ENCODE results near the gene EHMT1.

Gene EHMT1

DNA sequence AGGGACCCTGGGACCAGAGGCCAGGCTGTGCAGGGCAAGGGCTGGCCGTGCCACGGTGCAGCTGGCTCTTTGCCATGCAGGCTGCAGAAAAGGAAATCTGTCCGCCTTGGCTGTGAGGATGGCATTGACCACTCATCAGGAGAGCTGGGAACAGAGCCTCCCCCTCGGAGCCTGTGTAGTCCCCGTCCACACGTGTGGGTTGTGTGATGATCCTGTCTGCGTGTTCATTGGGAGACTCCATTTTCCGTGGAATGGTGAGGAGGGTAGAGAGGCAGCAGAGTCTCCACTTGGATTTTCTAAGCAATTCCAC lies 47.7 kb downstream of the EHMT1 start:
- DNase-seq (ENCODE audit: low read depth, low spot score), result no peak
- no peak overlapping the region for H3K4me3 ChIP-seq (ENCODE audit: low read length)

DNA sequence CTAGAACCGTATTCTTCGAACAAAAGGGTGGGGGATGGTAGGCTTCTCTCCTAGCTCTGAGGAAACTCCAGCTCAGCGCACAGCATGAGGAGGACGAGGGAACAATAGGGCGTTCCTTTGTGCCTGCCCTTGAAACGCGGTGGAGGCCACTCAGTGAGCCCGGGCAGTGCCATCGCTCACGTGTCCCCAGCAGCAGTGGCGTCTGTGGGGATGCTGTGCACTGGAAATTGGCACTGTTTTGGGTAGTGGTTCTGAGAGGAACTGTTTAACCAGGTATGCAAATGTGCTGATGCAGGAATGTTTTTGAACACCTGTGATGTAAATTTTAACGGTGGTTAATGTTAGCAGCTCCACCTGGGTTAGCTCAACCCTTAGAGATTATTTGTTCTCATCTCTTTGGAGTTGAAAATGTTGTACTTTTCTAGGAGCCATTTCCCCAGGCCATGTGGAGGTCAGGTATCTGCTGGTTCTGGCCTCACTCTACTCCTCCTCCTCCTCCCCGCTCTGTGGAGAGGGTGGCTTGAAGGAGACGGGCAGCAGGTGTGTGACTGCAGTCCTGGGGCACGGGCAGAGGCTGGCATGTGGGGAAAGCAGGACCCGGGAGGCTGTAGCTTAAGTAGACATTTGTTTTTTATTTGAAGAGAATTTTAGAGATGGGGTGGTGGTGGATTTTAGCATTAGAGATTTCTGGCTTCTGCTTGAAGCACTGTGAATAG lies 48.3 kb downstream of the EHMT1 start:
- DNase-seq (ENCODE audit: low read depth, low spot score), result no peak
- H3K4me3 ChIP-seq (ENCODE audit: low read length), result no peak overlapping the region

DNA sequence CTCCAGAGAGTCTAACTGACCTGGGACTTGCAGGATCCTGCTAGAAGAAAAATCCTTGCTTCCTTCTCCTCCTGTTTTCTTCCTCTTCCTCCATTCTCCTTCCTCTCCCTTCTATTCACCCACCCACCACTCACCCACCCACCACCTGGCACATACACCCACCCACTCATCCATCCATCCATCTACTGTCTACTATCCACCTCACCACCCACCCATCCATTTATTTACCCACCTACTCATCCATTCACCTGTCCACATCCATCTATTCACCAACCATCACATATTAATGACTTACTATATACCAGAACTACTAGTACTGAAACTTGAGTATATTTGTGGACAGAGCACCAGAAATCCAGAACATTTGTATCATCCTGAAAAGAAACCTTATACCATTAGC lies 49.4 kb downstream of the EHMT1 start:
- no peak for DNase-seq (ENCODE audit: low read depth, low spot score)
- H3K4me3 ChIP-seq (ENCODE audit: low read length), result no peak overlapping the region

DNA sequence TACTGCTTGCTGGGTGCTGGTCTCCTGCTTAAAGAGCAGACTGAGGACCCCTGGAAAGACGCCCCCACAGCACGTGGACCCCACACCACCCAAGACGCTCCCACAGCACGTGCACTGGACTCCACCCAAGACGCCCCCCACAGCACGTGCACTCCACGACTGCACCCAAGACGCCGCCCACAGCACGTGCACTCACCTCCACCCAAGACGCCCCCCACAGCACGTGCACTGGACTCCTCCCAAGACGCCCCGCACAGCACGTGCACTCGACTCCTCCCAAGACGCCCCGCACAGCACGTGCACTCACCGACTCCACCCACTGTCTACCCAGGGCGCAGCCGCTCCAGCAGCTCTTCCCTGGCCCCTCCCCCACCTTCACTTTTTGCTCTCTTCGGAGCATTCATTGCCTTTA lies 50.5 kb downstream of the EHMT1 start:
- DNase-seq (ENCODE audit: low read depth, low spot score), result no peak
- H3K4me3 ChIP-seq (ENCODE audit: low read length), result no peak overlapping the region

DNA sequence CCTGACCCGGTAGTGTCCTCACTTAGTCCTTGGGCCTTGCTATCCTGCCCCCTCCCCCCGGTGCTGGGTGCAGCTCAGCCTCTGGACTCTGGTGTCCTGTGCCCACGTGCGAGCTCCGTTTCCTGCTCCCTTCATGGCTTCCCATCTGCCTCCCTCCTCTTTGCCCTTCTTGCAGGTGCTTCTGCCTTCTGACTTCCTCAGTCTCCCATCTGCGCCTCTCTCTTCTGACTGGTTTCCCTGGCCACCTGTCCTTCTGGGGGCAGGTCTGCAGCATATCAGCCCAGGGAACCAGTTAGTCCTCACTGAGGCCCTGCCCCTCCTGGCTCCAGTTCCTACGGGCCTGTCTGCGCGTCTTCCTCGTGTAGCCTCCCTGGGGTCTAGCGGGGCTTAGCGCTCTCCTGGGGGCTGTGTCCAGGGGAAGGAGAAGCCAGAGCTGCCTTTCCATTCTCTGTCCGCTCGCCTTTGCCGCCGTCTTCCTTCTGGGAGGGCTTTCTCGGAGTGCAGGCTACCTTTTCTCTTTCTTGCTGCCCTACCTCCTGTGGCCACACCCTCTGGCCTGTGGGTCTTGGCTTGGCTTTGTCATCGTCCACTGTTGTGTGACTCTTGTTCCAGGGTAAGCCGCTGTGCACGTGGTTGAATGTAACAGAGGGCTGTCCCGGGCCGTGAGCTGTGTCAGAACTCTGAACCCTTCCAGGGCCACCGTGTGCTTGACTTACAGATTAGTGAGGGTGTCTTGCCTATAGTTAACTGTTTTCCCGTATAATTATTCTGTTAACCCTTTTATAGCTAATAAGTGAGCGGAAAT lies 51.8 kb downstream of the EHMT1 start:
- no peak overlapping the region for H3K4me3 ChIP-seq (ENCODE audit: low read length)
- DNase-seq (ENCODE audit: low read depth, low spot score), result no peak

DNA sequence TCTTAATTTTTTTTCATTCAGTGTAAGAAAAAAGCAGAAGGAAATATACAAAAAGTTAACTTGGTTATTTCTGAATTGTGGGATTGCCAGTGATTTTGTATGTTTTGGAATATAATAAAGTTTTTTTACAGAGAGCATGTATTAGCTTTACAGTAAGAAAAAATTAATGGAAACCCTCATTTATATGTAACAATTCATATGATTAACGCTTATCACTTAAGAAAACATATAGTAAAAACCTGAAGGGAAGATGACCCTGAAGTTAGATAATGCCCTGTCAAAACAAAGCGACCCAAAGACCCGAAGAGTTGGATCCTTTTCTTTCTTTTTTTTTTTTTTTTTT lies 52.4 kb downstream of the EHMT1 start:
- H3K4me3 ChIP-seq (ENCODE audit: low read length), result no peak overlapping the region
- no peak for DNase-seq (ENCODE audit: low read depth, low spot score)

DNA sequence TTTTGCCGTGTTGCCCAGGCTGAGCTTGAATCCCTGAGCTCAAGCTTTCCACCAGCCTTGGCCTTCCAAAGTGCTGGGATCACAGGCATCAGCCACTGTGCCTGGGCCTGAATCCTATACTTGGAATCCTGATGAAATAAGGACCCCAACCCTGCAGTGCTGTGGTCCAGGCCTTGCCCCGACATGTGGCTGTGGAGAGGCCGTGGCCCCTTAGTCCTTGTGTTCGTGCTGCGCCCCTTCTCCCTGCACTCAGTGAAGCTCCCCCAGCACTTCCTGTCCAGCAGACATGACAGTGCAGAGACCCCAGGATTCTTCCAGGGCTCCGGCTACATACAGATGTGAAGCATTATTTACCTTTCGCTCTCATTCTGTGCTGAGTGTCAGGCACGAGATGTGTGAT lies 52.9 kb downstream of the EHMT1 start:
- H3K4me3 ChIP-seq (ENCODE audit: low read length), result no peak overlapping the region

DNA sequence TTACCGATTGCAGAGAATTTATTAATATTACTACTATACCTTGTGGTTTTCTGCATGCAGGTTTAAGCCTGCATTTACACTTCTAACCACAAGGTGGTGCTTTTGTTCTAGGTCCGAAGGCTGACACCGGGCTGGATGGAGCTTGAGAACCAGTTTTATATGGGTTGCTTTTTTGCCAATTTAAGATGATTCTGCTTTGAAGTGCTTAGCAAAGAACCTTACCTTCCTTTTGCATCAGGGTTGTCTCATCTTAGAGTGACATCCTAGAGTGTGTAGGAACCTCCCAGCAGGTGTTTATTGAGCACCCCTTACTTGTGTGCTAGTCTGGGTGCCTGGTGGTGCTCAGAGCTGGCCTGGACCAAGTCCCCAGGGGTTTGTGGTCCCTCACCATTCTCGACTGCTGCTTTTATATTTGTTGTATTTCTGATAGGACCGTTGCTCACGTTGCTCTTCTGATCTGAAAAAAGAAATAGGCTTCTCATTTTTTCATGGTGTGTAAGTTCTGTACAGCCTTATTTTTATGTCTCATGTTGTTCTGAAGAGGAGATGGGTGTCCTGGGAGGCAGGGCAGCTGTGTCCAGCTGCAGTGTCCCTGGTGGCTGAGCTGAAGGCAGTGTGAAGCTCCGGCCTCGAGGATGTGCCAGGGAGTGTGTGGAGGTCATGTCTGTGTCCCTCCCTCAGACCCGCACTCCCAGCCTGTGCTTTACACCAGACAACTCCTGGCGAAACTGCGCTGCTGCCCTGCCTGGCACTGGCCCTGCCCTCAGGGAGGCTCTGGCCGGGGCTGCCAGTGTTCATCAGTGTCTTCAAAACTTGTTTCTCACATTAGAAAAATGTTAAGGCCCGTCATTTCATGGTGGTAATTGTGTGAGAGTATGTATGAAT lies 54.3 kb downstream of the EHMT1 start:
- DNase-seq (ENCODE audit: low read depth, low spot score), result peak; percentile 48

More for the DNA sequence above, 52.9 kb downstream of the EHMT1 start:
- DNase-seq (ENCODE audit: low read depth, low spot score), result no peak

DNA sequence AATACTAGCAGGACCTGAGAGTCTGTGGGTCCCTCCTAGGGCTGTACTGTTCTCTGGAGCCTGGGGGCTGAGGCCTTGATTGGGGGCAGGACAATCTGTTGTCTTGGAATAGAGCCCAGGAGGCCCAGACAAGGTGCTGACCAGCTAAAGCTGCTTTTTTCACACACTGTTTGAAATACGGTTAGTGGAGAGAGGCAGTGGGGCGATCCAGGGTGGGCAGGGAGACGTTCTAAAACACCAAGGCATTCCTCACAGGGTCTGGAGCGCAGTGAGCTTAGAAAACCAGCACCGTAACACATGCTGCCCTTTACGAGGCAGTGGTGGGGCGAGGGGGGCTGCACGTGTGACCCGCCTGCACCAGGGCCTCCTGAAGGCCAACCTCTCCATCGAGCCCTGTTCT lies 55.1 kb downstream of the EHMT1 start:
- H3K4me3 ChIP-seq (ENCODE audit: low read length), result no peak overlapping the region

More for the DNA sequence above, 54.3 kb downstream of the EHMT1 start:
- no peak overlapping the region for H3K4me3 ChIP-seq (ENCODE audit: low read length)

DNA sequence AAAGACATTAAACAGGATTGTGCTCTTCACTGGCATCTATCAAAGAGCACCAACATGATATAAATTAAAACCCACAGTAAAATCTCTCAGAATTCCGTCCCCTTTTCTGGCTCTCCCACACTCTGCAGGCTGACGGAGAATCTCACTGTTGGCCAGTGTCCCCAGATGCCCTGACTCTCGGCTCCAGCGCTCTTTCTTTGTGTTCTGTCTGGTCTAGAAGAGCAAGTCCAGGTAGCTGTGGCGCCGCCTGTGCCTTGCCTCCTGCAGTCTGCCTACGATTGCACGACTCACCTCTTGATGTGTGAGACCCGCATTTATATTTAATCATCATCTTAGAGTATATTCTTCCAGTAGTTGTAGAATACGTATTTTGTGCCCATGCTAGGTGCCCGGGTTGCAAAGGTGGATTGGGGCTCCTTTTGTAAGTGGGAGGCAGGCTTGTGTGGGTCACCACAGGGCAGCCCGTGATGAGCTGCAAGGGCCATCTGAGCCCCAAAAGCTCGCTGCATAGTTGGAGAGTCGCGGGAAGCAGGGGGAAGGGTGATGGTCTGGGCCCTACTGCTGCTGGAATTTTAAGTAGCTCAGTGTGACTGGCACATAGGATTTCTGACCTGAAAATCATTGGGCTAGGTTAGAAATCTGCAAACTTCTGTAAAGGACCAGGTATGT lies 55.6 kb downstream of the EHMT1 start:
- DNase-seq (ENCODE audit: low read depth, low spot score), result no peak

More for the DNA sequence above, 55.1 kb downstream of the EHMT1 start:
- DNase-seq (ENCODE audit: low read depth, low spot score), result no peak

DNA sequence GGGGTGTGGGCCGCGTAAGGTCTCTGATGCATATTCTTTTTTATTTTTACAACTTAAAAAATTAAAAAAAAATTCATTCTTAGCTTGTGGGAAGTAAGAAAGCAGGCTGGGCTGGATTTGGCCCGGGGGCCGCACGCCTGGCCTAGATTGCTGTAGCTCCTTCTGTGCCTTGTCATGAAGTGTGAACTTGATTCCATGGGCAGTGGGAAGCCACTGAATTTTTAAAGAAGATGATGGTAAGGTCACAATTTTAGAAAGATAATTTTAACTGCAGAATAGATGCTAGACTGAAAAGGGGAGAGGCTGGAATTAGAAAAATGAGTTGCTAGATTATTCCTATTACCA lies 56.1 kb downstream of the EHMT1 start:
- DNase-seq (ENCODE audit: low read depth, low spot score), result no peak
- no peak overlapping the region for H3K4me3 ChIP-seq (ENCODE audit: low read length)

More for the DNA sequence above, 55.6 kb downstream of the EHMT1 start:
- no peak overlapping the region for H3K4me3 ChIP-seq (ENCODE audit: low read length)

DNA sequence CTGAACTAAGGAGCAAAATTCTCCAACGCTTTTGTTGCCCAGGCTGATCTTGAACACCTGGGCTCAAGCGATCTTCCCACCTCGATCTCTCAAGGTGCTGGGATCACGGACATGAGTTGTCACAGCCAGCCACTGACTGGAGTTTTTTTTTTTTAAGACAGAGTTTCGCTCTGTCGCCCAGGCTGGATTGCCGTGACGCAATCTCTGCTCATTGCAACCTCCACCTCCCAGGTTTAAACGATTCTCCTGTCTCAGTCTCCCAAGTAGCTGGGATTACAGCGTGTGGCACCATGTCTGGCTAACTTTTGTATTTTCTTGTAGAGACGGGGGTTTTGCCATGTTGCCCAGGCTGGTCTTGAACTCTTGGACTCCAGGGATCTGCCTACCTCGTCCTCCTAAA lies 58.2 kb downstream of the EHMT1 start:
- no peak overlapping the region for H3K4me3 ChIP-seq (ENCODE audit: low read length)

DNA sequence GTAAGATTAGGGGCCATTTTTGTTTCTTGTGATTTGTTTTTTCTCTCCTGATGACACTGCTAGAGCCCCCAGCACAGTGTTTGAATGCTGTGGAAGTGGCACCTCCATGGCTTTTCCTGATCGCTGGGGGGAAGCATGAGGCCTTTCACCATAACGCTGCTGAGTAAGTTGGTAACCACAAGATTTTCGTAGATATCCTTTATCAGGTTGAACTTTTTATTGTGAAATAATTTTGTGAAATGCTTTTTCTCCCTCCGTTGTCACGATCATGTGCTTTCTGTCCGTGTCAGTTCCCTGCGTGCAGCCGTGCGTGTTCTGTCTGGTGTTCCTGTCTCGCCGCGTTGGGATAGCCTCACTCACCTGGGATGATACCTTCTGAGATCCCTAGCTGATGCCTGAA lies 59.4 kb downstream of the EHMT1 start:
- DNase-seq (ENCODE audit: low read depth, low spot score), result no peak
- no peak overlapping the region for H3K4me3 ChIP-seq (ENCODE audit: low read length)

More for the DNA sequence above, 58.2 kb downstream of the EHMT1 start:
- DNase-seq (ENCODE audit: low read depth, low spot score), result no peak

DNA sequence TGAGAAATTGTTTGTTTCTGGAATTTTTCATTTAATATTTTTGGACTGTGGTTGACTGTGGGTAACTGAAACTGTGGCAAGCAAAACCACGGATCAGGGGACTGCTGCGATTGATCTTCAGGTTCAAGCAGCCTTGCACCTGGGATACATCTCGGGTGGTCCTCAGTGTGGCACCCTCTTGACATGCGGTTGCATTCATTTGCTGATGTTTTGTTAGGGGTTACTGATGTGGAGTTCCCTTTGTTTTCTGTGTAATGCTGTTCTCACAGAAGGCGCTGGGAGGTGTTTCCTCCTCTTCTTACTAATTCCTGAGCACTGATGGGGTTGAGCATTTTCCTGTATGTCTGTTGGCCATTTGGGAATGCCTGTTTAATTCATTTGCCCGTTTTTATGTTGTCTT lies 60.4 kb downstream of the EHMT1 start:
- DNase-seq (ENCODE audit: low read depth, low spot score), result peak; percentile 59
- H3K4me3 ChIP-seq (ENCODE audit: low read length), result no peak overlapping the region

DNA sequence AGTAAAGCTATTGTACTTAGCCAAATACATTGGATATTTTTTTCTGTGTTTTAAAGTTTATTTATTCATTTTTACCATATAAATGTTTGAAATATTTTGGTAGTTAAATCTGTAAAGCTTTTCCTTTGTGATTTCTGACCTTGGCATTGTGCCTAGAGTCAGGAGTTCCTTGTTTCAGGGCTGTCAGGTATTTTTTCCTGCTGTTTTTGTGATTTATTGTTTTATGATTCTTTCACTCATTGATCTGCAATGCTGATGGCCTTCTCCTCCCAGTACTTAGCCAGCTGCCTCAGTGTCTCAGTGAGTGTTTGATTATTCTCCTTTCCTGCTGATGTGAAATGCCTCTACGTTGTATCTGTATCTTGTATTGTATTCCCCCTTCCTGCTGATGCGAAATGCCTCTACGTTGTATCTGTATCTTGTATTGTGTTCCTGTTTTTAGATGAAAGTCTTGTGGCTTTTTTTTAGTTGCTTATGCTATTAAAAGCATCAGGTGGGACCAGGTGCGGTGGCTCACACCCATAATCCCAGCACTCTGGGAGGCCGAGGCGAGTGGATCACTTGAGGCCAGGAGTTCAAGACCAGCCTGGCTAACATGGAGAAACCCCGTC lies 61.0 kb downstream of the EHMT1 start:
- no peak for DNase-seq (ENCODE audit: low read depth, low spot score)
- H3K4me3 ChIP-seq (ENCODE audit: low read length), result no peak overlapping the region

DNA sequence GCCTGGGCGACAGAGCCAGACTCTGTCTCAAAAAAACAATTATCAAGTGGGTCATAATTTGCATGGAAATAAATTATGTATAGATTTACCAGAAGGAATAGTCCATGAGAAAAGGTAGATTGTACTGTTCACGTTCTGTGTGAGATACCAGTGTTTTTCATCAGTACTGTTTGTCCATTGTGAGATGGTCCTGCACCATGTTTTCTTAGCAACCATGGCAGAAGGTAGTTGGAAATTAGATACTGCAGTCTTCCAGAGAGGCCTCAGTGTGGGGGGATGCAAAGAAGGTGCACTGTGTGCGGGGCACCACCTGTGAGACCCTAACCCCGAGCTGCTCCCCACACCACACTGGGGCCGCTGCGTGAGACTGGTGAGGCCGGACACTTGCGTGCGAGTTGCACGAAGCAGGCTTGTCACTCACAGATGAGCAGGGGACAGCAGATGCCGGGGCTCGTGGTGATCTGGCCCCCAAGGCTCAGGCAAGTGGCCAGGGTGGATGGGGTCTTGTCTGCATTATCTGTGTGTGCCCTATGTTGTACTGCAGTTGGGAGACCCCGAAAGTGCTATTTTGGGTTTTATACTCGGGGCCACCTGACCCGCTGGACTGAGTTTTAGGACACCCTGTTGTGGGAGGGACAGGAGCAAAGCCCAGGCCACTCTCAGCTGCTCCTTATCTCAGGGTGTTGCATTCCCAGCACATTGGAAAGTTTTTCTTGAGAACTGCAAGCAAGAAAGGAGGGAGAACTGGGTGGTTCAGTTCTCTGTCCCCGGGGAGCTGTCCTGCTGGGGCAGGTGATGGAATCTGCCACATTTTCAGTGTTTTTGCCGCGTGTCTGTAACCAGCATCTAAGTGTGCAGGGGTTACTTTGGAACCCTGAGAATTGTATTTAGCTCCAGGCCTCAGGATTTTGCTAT lies 61.9 kb downstream of the EHMT1 start:
- H3K4me3 ChIP-seq (ENCODE audit: low read length), result no peak overlapping the region
- no peak for DNase-seq (ENCODE audit: low read depth, low spot score)

DNA sequence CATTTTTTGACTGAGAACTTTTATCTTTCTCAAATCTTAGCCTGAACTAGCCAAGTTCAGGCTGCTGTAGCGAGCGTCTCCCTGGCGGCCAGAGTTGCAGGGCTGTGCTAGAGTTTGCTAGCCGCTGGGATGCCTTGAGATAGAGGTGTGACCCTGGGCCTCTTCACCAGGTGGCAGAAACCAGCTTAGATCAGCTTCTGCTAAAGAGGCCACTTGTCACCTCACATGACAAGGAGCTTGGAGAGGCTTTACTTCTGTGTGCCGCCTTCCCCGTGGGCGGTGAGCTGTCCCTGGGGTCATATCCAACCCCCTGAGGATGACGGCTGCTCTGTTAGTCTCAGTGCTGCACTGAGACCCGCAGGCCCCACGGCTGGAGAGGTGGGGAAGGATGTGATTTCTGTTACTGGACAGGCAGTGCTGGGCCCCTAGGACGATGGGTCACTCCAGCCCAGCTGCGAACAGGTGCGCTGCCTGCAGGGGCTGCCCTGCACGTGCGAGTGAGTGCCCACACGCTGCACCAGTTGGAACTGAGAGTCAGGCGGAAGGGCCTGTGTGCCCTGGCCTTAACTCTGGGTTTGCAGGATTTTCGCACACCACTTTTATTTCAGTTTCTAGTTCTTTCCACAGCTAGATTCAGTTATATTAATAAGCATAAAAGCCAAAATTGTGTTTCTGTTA lies 63.8 kb downstream of the EHMT1 start:
- no peak for DNase-seq (ENCODE audit: low read depth, low spot score)
- H3K4me3 ChIP-seq (ENCODE audit: low read length), result no peak overlapping the region

All from Jurkat, Clone E6-1 (cell line).